AG09319 (cell line): ENCODE data around the gene ISG15.

Experiments
- DNase-seq: peaks from one replicate; pipeline ENCODE4 v3.0.0-alpha.2; 2010; ENCODE audit warnings: low read depth; ENCODE audit errors: extremely low read depth
- TF ChIP-seq, protein P1 (sequence below): IDR thresholded peaks from 2 replicates; pipeline ENCODE4 v1.5.1; 2011; ENCODE audit warnings: low read depth, mild to moderate bottlenecking, inconsistent platforms, low read length, moderate library complexity

Gene ISG15

GRCh38 chr1:998995-999724 is 14.1 kb upstream of the ISG15 start:
- TF ChIP-seq, protein P1, sequence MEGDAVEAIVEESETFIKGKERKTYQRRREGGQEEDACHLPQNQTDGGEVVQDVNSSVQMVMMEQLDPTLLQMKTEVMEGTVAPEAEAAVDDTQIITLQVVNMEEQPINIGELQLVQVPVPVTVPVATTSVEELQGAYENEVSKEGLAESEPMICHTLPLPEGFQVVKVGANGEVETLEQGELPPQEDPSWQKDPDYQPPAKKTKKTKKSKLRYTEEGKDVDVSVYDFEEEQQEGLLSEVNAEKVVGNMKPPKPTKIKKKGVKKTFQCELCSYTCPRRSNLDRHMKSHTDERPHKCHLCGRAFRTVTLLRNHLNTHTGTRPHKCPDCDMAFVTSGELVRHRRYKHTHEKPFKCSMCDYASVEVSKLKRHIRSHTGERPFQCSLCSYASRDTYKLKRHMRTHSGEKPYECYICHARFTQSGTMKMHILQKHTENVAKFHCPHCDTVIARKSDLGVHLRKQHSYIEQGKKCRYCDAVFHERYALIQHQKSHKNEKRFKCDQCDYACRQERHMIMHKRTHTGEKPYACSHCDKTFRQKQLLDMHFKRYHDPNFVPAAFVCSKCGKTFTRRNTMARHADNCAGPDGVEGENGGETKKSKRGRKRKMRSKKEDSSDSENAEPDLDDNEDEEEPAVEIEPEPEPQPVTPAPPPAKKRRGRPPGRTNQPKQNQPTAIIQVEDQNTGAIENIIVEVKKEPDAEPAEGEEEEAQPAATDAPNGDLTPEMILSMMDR, result no peak
- no peak for DNase-seq

- peak; percentile 81 for DNase-seq
- TF ChIP-seq, protein P1, result no peak
Measured at GRCh38 chr1:999725-1000356, 13.5 kb upstream of the ISG15 start, which contains the start of gene HES4. Gene HES4, minus strand, starts transcription at chr1:1000097. Its CDS starts 124 bp downstream, at chr1:999973.

DNA sequence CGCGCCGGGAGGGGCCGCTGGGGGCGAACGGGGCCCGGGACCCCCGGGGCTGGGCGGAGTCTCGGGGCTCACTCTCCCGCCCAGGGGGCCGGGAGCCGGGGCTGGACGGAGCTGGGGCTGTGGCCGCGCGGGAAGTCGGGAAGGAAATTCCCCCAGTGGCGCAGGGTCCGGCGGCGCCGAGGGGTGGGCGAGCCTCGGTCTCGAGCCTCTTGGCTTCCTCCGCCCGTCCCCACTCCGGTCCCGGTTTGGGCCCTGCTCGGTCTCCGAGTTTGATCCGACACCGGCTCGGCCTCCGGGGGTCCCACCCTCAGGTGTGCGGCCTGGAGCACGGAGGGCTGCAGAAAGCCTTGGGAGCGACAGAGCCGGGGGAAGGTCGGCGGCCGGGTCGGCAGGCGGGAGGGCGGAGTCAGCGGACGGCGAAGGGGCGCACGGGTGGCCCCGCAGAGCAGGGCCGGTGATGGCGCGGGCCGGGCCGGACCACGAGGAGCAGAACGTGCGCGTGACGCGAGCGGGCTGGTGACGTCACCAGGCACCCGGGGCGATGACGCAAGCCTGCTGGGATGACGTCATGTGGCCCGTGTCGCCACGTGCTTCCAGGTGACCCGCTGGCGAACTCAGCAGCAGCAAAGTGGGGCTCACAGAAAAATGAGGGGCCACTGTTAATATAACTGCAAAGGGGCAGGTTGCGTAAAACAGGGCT is 12.8 kb upstream of the ISG15 start:
- no peak for DNase-seq

DNA sequence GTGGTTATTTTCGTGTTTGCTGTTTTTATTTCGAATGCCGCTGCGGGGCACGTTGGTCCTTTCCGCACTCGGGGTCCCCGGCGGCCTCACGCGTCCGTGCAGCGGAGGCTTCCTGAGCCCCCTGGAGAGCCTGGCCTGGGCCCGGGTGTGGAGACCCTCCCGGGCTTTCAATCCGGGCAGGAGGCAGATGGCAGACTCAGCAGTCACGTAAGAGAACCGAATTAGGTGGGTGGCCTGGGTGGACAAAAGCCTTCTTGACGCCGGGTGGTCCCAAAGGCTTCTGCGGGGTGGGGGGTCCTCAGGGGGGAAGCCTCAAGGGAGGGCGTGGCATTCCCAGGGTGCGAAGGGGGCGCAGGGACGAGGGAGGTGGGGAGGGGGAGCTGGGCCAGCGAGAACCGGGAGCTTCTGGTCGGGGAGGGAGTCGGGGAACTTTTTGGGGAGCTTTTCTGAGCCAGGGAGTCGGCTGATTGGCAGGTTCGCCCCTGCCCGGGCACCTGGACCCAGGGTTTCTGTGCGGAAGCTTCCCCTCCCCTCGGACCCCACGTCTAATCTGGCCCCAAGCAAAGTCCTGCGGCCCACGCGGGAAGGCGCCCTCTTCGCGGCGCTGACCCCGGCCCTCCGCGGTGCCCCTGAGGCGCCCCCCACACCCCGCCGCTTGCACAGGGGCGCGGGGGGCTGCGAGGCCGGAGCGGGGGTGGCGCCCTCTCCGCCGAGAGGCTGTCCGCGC is 12.1 kb upstream of the ISG15 start:
- TF ChIP-seq, protein P1, result no peak
- DNase-seq, result no peak

More for the DNA sequence above, 12.8 kb upstream of the ISG15 start:
- TF ChIP-seq, protein P1, result no peak

GRCh38 chr1:1003618-1004419 is 9.5 kb upstream of the ISG15 start:
- TF ChIP-seq, protein P1, result no peak
- no peak for DNase-seq

GRCh38 chr1:1004420-1004779 is 8.9 kb upstream of the ISG15 start:
- TF ChIP-seq, protein P1, result no peak
- no peak for DNase-seq
